DMS 273 treated with DMSO at 0.1 percent for 48 hours (cell line): ENCODE data around the gene ZBTB9.
"Not testable (repeated sequence)": the region's sequence is repeated elsewhere in the genome, so short reads cannot be mapped to it uniquely, and the experiment has no call there.

ENCODE experiments used
- DNase-seq: peaks from one replicate; lab custom pipeline; 2025; lab: John Stamatoyannopoulos, UW

ZBTB9 gene

DNA sequence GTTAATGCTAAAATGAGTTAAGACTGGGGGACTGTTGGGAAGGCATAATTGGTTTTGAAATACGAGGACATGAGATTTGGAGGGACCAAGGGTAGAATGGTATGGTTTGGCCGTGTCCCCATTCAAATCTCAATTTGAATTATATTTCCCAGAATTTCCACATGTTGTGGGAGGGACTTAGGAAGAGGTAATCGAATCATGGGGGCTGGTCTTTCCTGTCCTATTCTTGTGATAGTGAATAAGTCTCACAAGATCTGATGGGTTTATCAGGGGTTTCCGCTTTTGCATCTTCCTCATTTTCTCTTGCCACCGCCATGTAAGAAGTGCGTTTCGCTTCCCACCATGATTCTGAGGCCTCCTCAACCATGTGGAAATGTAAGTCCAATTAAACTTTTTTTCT lies 12.7 kb downstream of the ZBTB9 start:
- DNase-seq: no peak

DNA sequence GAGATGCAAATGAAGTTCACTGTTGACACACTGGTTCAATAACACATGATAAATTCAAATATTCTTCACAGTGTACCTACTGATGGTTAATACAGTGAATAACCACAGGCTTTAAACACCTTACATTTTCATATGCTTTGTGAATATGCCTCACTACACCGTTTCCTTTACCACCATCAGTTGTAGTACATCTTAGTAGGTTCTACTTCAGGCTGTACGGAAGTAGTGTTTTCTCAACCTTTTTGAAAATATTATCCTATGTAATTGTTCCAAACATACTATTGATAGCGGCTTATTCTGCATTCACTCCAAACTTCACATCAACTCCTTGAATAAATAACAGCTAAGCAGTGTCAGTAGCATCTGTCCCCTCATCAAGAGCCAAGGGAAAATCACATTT lies 15.3 kb downstream of the ZBTB9 start:
- DNase-seq: no peak

DNA sequence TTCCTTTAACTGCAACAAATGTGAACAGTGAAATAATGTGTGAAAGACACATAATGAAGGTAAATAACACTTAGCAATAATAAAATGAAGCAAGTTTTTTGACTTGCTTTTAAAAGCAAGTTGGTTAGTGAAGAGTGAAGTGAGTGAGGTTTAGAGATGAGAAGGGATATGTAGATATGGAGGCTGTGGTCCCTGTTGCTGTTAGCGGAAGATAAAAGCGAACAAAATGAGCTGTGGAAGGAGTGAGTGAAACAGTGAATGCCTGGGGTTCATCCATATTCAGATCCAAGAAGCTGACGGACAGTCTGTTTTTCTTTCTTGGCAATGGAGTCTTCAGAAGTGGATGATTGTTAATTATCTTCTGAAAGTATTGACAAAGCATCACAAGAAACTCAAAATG lies 23.5 kb downstream of the ZBTB9 start:
- DNase-seq: no peak

DNA sequence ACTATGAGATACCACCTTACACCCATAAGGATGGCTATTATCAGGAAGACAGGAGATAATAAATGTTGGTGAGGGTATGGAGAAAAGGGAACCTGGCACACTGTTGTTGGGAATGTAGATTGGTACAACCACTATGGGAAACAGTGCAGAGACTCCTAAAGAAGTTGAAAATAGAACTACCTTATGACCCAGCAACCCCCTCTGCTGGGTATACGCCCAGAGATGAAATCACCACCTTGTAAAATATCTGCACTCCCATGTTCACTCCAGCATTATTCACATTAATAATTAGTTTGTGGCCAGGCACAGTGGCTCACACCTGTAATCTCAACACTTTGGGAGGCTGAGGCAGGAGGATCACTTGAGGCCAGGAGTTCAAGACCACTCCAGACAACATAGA lies 26.8 kb downstream of the ZBTB9 start:
- no peak for DNase-seq

- not testable (repeated sequence) for DNase-seq
These were observed 28.2 kb downstream of the ZBTB9 start for GRCh38 chr6:33482620-33483019.

DNA sequence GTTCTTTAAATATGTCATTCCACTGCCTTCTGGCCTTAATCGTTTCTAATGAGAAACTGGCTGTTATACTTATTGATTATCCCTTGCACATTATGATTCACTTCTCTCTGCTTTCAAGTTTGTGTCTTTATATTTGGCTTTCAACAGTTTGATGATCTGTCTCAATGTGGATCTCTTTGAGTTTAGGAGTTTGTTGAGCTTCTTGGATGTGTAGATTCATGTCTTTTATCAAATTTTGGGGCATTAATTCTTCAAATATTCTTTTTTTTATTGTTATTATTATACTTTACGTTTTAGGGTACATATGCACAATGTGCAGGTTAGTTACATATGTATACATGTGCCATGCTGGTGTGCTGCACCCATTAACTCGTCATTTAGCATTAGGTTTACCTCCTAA lies 29.3 kb downstream of the ZBTB9 start:
- no peak for DNase-seq

DNA sequence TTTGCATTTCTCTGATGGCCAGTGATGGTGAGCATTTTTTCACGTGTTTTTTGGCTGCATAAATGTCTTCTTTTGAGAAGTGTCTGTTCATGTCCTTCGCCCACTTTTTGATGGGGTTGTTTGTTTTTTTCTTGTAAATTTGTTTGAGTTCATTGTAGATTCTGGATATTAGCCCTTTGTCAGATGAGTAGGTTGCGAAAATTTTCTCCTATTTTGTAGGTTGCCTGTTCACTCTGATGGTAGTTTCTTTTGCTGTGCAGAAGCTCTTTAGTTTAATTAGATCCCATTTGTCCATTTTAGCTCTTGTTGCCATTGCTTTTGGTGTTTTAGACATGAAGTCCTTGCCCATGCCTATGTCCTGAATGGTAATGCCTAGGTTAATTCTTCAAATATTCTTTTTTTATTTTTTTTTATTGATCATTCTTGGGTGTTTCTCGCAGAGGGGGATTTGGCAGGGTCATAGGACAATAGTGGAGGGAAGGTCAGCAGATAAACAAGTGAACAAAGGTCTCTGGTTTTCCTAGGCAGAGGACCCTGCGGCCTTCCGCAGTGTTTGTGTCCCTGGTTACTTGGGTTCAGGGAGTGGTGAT lies 30.4 kb downstream of the ZBTB9 start:
- not testable (repeated sequence) for DNase-seq

DNA sequence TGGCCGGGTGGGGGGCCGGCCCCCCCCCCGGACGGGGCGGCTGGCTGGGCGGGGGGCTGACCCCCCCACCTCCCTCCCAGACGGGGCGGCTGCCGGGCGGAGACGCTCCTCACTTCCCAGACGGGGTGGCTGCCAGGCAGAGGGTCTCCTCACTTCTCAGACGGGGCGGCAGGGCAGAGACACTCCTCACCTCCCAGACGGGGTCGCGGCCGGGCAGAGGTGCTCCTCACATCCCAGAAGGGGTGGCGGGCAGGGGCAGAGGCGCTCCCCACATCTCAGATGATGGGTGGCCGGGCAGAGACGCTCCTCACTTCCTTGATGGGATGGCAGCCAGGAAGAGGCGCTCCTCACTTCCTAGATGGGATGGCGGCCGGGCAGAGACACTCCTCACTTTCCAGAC lies 31.3 kb downstream of the ZBTB9 start:
- DNase-seq: not testable (repeated sequence)

DNA sequence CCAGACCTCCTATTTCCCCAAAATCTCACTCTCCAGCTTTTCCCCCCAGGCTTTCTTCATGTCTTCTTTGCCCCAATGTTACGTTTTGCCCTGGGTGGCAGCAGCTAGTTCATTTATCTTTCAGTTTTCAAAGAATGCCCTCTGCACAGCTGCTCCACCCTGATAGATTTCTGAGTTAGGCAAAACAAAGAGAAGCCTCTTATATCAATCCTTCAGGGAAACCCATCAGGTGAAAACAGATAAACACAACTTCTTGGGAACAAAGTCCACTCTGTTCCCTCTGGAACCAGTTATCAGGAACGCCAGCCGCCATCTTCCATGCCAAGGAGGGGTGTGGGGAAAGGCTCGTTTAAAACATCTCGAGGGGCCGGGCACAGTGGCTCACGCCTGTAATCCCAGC lies 34.0 kb downstream of the ZBTB9 start:
- DNase-seq: no peak

- DNase-seq: no peak
These were observed 35.8 kb downstream of the ZBTB9 start for GRCh38 chr6:33490198-33490597.

- no peak for DNase-seq
These were observed 36.2 kb downstream of the ZBTB9 start for GRCh38 chr6:33490621-33491020.

- DNase-seq: no peak
These were observed 37.7 kb downstream of the ZBTB9 start for GRCh38 chr6:33492093-33492492.

DNA sequence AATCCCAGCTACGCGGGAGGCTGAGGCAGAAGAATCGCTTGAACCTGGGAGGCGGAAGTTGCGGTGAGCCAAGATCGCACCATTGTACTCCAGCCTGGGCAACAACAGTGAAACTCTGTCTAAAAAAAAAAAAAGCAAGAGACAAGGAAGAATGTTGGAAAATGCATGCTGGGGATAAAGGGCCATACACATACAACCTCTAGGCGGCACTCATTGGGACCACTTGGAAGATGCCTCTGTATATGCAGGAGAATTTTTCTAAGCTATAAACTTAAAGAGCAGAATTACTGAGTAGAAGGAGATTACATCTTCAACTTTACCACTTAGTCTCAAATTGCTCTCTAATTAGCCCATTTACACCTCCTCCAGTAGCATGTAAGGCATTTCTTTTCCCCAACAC lies 42.8 kb downstream of the ZBTB9 start:
- no peak for DNase-seq

DNA sequence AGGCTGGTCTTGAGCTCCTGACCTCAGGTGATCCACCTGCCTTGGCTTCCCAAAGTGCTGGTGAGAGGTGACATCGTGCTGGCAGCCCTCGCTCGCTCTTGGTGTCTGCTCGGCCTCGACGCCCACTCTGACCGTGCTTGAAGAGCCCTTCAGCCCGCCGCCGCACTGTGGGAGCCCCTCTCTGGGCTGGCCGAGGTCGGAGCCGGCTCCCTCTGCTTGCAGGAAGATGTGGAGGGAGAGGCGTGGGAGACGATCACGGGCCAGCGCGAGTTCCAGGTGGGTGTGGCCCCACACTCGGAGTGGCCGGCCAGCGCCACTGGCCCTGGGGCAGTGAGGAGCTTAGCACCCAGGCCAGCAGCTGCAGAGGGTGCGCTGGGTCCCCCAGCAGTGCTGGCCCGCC lies 48.1 kb downstream of the ZBTB9 start:
- no peak for DNase-seq

- no peak for DNase-seq
These were observed 50.1 kb downstream of the ZBTB9 start for GRCh38 chr6:33504486-33504885.

GRCh38 chr6:33505548-33506370 lies 51.4 kb downstream of the ZBTB9 start:
- DNase-seq: no peak
